Peyer's patch (tissue), 4 donors: ENCODE measurements around the gene DOK6. TPM values are rescaled to one million over a fixed set of nuclear protein-coding genes. Genes with fewer than 3 reads are reported as not detected.

ENCODE experiments used
- DNase-seq, 3 donors: peaks; one replicate each; pipeline ENCODE4 v3.0.0-alpha.2; 2017 to 2019
- H3K27ac ChIP-seq, 4 donors: fragments of 200-600 bp; sonication (generic); one replicate each; pipeline ENCODE4 v1.5.1; 2016 to 2019
- H3K27me3 ChIP-seq, 2 donors: fragments of 200-600 bp; sonication (generic); one replicate each; pipeline ENCODE4 v1.5.1; 2019
- H3K36me3 ChIP-seq, 3 donors: fragments of 200-600 bp; sonication (generic); one replicate each; pipeline ENCODE4 v1.5.1; 2016 to 2019
- H3K4me1 ChIP-seq, 4 donors: fragments of 200-600 bp; sonication (generic); one replicate each; pipeline ENCODE4 v1.5.1; 2016 to 2019
- H3K4me3 ChIP-seq, 4 donors: fragments of 200-600 bp; sonication (generic); 1 replicate in 3 of 4; 2 replicates in 1 of 4; pipeline ENCODE4 v1.5.1; 2016 to 2019; ENCODE audit warnings: mild to moderate bottlenecking in 1 of 4
- H3K9me3 ChIP-seq, 4 donors: fragments of 200-600 bp; sonication (generic); one replicate each; pipeline ENCODE4 v1.5.1; 2016 to 2019; ENCODE audit warnings: mild to moderate bottlenecking in 1 of 4
- CTCF ChIP-seq, 6 experiments: fragments of 450-650 bp in 4 of 6; fragments of 200-600 bp in 2 of 6; sonication (generic) in 1 of 6; IDR thresholded peaks; one replicate each; pipeline ENCODE4 v1.5.1; 2017 to 2019; ENCODE audit warnings: antibody characterized with exemption in 6 of 6, mild to moderate bottlenecking in 3 of 6, moderate library complexity in 1 of 6
- POLR2A ChIP-seq, 2 donors: fragments of 450-650 bp; IDR thresholded peaks; one replicate each; pipeline ENCODE4 v1.5.1; 2017; ENCODE audit warnings: antibody characterized with exemption in 2 of 2, mild to moderate bottlenecking in 2 of 2, moderate library complexity in 2 of 2
- total RNA-seq, 4 donors: library from RNA; depleted of rRNA; stranded (reverse); fragments of >200 nt; gene quantifications; one replicate each; pipeline ENCODE4 v1.1.0, GENCODE V29; 2016

The DOK6 gene
- total RNA-seq, 4 donors from 2014 or later: 0.13 to 5.2 (median 0.50) TPM

GRCh38 chr18:69622961-69623360 is 222.3 kb downstream of the DOK6 start:
- Histone ChIP-seq H3K27me3 (no peaks in the 10 kb centered on the region), H3K9me3 (no peaks in the 10 kb centered on the region), H3K4me3 (no peak overlapping the region), H3K36me3 (no peaks in the 10 kb centered on the region), H3K4me1 (no peaks in the 10 kb centered on the region), H3K27ac (no peak overlapping the region)
- DNase-seq: no peak
- no peak for TF ChIP-seq CTCF (IDR thresholded peaks at IDR 0.05)
- TF ChIP-seq POLR2A (IDR thresholded peaks at IDR 0.05): no peak

- H3K4me1 ChIP-seq: no peaks in the 10 kb centered on the region
- DNase-seq: no peak
- H3K9me3 ChIP-seq: no peaks in the 10 kb centered on the region
- no peak overlapping the region for H3K4me3 ChIP-seq
- H3K36me3 ChIP-seq: no peaks in the 10 kb centered on the region
- no peak for TF ChIP-seq CTCF (IDR thresholded peaks at IDR 0.05)
- no peak for TF ChIP-seq POLR2A (IDR thresholded peaks at IDR 0.05)
- H3K27me3 ChIP-seq: no peaks in the 10 kb centered on the region
- H3K27ac ChIP-seq: no peak overlapping the region
Measured at GRCh38 chr18:69626171-69626570, 225.5 kb downstream of the DOK6 start.

GRCh38 chr18:69626643-69627242 is 226.1 kb downstream of the DOK6 start:
- H3K9me3 ChIP-seq: no peaks in the 10 kb centered on the region
- H3K4me1 ChIP-seq: no peaks in the 10 kb centered on the region
- no peak overlapping the region for H3K4me3 ChIP-seq
- no peak for DNase-seq
- no peaks in the 10 kb centered on the region for H3K36me3 ChIP-seq
- TF ChIP-seq CTCF (IDR thresholded peaks at IDR 0.05) (no peak), POLR2A (IDR thresholded peaks at IDR 0.05) (no peak)
- no peak overlapping the region for H3K27ac ChIP-seq
- H3K27me3 ChIP-seq: no peaks in the 10 kb centered on the region

- H3K27ac ChIP-seq: no peak overlapping the region
- no peaks in the 10 kb centered on the region for H3K4me1 ChIP-seq
- TF ChIP-seq POLR2A (IDR thresholded peaks at IDR 0.05): no peak
- no peak for TF ChIP-seq CTCF (IDR thresholded peaks at IDR 0.05)
- no peaks in the 10 kb centered on the region for H3K9me3 ChIP-seq
- H3K4me3 ChIP-seq: no peak overlapping the region
- DNase-seq: no peak
- no peaks in the 10 kb centered on the region for H3K27me3 ChIP-seq
- no peaks in the 10 kb centered on the region for H3K36me3 ChIP-seq
Measured at GRCh38 chr18:69628774-69629359, 228.2 kb downstream of the DOK6 start.

GRCh38 chr18:69631281-69631680 is 230.6 kb downstream of the DOK6 start:
- Histone ChIP-seq H3K27ac (no peak overlapping the region), H3K4me1 (no peaks in the 10 kb centered on the region), H3K36me3 (no peaks in the 10 kb centered on the region), H3K9me3 (no peaks in the 10 kb centered on the region), H3K4me3 (no peak overlapping the region), H3K27me3 (no peaks in the 10 kb centered on the region)
- no peak for DNase-seq
- TF ChIP-seq POLR2A (IDR thresholded peaks at IDR 0.05) (no peak), CTCF (IDR thresholded peaks at IDR 0.05) (no peak)
